Myocyte (in vitro differentiated cells): ENCODE results near the gene PABPN1L. TPM values are rescaled to one million over a fixed set of nuclear protein-coding genes. Genes with fewer than 3 reads are reported as not detected.
A peak's percentile ranks its signal among the peaks of the same experiment; 100 is the strongest.

Experiments used
- DNase-seq: peaks from one replicate; pipeline ENCODE4 v3.0.0-alpha.2; 2012; ENCODE audit warnings: low read depth
- total RNA-seq: library from RNA; depleted of rRNA; stranded (reverse); fragments of >200 nt; gene quantifications from 2 replicates; pipeline ENCODE4 v1.2.3, GENCODE V29; 2014

PABPN1L gene
- total RNA-seq, 1 donor from 2014 or later = 0.11 TPM

GRCh38 chr16:88870608-88871348, 4.3 kb upstream of the PABPN1L start:
- no peak for DNase-seq

GRCh38 chr16:88869673-88869980, 3.2 kb upstream of the PABPN1L start:
- peak; percentile 54 for DNase-seq

DNA sequence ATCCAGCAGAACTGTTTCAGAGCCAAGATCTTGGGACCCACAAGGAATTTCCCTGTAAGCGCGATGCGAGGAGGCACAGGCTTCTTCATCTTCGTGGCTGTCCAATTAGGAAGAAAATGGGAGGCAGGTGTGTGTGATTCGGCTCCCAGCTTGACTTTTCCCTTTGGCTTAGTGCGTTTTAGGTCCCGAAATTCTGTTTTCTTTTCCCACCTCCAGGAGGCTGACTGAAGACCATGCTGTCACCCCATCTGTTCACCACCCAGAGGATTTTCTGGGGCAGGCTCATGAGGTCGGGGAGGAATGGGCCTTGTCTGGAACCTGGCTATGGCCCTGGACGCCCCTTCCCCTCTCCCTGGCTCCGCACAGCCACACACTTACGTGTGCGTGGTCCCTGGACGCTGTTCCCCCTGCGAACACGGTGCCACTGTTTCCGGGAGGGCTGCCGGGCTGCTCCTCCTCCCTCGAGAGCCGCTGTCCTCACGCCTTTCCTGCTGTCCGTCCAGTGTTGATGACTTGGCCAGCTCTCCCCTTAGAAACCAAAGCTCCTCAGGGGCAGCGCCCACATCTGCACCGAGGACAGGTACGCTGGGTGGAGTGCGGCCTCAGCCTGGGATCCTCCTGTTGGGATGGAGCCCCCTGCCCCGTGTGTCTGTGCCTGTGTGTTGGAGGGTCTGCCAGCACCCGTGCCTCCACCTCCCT, 2.7 kb upstream of the PABPN1L start:
- no peak for DNase-seq

GRCh38 chr16:88867581-88868246, 1.3 kb upstream of the PABPN1L start:
- DNase-seq = no peak

GRCh38 chr16:88865742-88866141, 718 bp downstream of the PABPN1L start:
- no peak for DNase-seq

- no peak for DNase-seq
These were observed 1.1 kb downstream of the PABPN1L start for GRCh38 chr16:88865310-88865709.

- DNase-seq = no peak
These were observed 1.9 kb downstream of the PABPN1L start for GRCh38 chr16:88864521-88864920.

DNA sequence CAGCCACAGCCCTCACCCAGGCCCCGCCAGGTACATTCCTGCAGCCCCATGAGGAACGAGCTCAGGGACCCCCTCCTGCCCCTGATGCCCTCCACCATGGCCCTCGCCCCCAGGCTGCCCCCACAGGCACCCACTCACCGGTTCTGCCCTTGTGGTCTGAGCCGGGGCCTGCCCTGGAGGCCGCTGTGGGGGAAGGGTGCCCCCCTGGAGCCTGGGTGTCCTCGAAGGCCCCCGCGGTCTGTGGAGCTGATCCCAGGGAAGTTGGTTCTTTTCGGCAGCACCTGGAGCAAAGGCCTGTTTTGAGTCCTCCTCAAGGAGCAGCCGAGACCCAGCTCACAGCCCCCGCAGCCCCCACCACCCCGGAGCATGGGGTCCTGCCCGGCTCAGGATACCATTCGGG, 2.4 kb downstream of the PABPN1L start:
- DNase-seq = no peak

DNA sequence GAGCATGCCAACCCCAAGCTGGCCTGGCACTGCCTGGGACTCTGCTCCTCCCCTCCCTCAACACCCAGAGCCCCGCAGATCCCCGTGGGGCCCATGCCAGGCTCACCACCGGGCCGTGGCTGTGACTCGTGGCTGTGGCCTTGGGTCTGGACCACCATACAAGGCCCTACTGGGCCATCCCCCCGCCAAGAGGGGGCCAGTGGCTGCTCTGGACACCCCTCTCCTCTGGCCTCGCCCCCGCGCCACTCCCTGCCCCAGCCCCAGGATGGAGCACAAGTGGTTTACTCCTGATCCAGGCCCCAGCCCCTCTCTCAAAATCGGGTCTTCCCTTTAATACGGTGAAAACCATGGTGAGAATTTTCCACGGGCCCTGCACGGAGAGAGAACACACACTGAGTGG, 3.0 kb downstream of the PABPN1L start:
- no peak for DNase-seq

- no peak for DNase-seq
These were observed 3.5 kb downstream of the PABPN1L start for GRCh38 chr16:88862968-88863367.

DNA sequence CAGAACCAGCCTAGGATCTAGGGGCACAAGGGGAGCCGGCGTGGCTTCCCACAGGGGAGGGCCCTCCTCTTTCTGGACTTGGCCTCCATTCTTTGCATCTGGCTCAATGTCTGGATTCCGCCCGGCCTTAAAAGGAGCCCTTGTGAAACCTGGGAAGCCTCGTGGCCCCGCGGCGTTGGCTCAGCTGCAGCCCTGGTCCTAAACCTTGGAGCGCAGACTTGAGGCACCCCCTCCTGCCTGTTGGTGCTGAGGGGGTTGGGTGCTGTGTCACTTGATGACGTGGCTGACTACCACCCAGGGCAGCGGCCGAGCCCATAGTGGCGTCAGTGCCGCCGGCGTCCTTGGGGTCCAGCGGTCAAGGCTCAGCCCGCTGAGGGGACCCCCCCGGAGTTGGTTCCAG, 5.1 kb downstream of the PABPN1L start:
- DNase-seq = no peak

GRCh38 chr16:88859381-88860091, 6.9 kb downstream of the PABPN1L start:
- no peak for DNase-seq

DNA sequence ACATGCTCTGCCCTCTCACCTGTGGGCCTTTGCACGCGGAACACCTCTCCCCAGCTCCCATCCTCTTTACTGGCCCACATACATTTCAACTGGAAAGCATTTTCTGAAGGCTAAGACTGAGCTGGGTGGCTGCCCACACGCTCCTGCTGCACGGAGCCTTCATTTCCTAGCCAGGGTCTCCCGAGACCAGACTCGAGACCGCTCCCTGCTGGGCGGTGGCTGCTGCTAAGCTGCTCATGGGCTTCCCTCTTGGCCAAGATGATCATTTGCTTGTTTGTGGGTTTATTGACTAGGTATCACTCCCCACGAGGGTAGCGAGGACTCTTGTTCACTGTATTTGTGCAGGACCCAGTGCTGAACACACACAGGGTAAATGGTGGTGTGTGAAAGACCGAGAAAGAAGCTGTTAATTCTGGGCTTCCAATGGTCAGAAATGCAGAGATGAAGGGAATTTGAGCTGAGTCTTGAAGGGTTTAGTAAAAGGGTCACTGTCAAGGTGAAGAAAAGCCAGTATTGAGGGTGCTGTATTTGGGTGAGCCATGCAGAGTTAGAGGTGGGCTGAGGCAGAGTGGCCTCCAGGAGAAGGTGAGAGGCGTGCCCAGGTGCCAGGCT, 8.6 kb downstream of the PABPN1L start:
- DNase-seq = peak; percentile 82

GRCh38 chr16:88856828-88857727, 9.4 kb downstream of the PABPN1L start, which contains the start of the genes GALNS and TRAPPC2L:
Gene GALNS, minus strand, starts transcription at chr16:88856947. Its CDS starts 70 bp downstream, at chr16:88856877.
Gene TRAPPC2L, plus strand, starts transcription at chr16:88857127. Its CDS starts 24 bp downstream, at chr16:88857151.
- DNase-seq = peak; percentile 96

DNA sequence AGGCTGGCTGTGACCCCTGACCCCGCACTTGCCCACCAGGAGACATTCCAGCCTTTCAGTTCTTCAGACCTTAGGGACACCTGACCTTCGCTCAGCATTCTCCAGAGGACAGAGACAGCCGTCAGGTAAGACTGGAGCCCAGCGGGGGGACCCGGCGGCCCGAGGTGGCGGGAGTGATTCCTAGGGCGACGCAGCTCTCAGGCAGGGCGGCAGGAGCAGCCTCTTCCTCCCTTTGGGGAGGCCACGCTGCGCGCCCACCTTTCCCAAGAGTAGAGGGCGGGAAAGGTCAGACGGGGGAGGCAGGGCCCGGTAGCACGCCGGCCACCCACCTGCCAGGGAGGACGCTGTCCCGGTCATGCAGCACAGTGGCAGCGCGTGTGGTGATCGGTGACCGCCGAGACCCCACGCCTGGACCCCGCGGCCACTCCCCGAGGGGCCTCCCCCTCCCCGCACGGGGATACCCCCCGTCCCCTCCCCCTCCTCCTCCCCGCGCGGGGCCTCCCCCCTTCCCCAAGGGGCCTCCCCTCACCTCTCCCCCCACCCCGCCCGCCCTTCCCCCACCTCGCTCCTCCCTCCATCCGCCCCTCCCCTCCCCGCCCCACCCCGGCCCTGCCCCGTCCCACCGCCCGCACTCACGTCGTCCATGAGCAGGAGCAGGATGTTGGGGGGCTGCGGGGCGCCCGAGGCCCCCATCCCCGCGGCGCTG, 10.2 kb downstream of the PABPN1L start:
- no peak for DNase-seq

DNA sequence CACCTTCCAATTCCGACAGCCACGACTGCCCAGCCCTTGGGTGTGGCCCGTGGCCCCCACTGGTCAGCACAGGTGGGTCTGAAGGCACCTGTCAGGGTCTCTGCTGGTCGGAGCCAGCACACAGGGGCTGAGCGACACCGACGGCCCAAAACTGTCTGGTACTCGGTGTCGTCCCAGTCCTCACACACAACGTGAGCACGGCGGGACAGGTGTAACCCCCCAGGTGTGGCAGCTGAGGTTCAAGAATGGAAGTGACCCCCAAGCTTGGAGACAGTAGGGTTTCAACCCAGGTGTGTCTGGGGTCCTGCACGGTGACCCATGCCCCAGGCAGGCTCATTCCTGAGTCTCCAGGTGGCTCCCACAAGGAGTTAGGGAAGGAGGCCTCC, 10.7 kb downstream of the PABPN1L start:
- no peak for DNase-seq

GRCh38 chr16:88855176-88855575, 11.3 kb downstream of the PABPN1L start:
- DNase-seq = no peak

DNA sequence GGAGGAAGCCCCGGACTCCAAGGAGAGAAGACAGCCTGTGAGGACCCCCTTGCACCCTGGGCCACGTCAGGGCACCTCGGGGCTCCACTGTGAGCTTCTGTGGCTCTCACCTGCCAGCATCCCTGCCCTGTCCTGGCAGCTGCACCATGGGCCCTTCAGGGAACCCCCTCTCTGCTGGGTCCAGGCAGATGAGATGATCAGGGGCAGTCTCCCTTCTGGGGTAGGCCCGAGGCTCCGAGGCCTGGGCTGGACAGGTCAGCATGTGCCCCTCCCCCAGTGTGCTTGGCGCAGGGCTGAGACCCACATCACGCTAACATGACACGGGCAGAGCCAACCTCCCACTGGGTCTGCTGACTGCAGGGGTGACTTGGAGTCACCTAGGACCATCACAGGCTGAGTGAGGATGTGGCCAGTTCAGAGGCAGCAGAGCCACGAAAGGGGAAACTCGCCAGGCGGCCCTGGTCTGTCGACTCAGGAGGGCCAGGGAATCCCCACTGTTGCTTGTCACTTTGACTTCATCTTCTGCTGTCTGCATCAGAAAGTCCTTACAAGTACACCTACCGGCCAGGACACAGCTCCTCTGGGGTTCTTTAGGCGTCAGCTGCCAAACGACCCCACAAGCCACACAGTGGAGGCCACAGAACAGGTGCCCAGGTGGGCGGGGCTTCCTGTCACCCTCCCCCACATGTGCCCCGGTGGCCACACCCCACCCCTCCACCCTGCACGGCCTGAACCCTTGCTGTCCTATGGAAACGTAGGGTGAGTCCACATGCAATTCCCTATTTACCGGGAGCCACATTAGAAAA, 12.0 kb downstream of the PABPN1L start:
- DNase-seq = peak; percentile 60
